Measurements from ENCODE around the gene CTAG1B.

- no peak for TF ChIP-seq EZH2phosphoT487 (conservative IDR thresholded peaks at IDR 0.05; ENCODE audit: low read length)
- TF ChIP-seq CTCF (IDR thresholded peaks at IDR 0.05; ENCODE audit: insufficient read depth, low read length, poor library complexity, severe bottlenecking) = no peak
Measured at GRCh38 chrX:154661170-154661569, 42.1 kb upstream of the CTAG1B start.

Data from SU-DHL-6 (cell line).